HepG2 (cell line): ENCODE data around the gene TMEM129. TPM values are rescaled to one million over a fixed set of nuclear protein-coding genes. Genes with fewer than 3 reads are reported as not detected.
"Not testable (repeated sequence)": the region's sequence is repeated elsewhere in the genome, so short reads cannot be mapped to it uniquely, and the experiment has no call there.

Experiments used
- ATAC-seq: fragments of 200-7000 bp; cut with Tn5 transposase; 3 replicates; pipeline ENCODE4 v1.9.1; 2020; ENCODE audit warnings: mild to moderate bottlenecking, moderate library complexity
- BruUV-seq: library from RNA; stranded (reverse); fragments of 400-500 nt; replicated peaks from 2 replicates; lab custom pipeline; 2021; lab: Mats Ljungman, UMichigan
- CTCF ChIA-PET: fragments of 300-600 bp; formaldehyde crosslinking; extraction: SDS; loops from one replicate; lab custom pipeline; 2021; ENCODE audit warnings: low total read pairs, inconsistent platforms, low intra/inter-chr PET ratio; lab: Yijun Ruan, JAX
- POLR2A ChIA-PET: fragments of 350-600 bp; sonication (Branson Sonifier 250); formaldehyde crosslinking; loops from one replicate; lab custom pipeline; 2020; ENCODE audit warnings: antibody characterized with exemption, inconsistent platforms; lab: Yijun Ruan, JAX
- DNase-seq: peaks from one replicate; pipeline ENCODE4 v3.0.0-alpha.2; 2015; ENCODE audit warnings: low spot score
- FAIRE-seq: peaks from 3 replicates; lab custom pipeline; 2011; peaks lifted over from hg19 to GRCh38; lab: Jason Lieb, UNC
- H2AFZ ChIP-seq: one replicate; pipeline ENCODE4 v1.6.1; 2011; ENCODE audit warnings: low read length, inconsistent platforms
- H3K27ac ChIP-seq: fragments of 300-600 bp; 3 replicates; pipeline ENCODE4 v1.8.0; 2011; ENCODE audit warnings: mixed run types, mild to moderate bottlenecking, mixed read lengths, low read length, inconsistent platforms; ENCODE audit not compliant: insufficient read depth; ENCODE audit errors: extremely low read length
- H3K27me3 ChIP-seq, 2 experiments: fragments of 200-600 bp in 1 of 2; 2 replicates in 1 of 2; 3 replicates in 1 of 2; pipeline versions ENCODE4 v1.6.0 to v1.8.0; 2011; ENCODE audit warnings: low read length in 2 of 2, mild to moderate bottlenecking in 2 of 2, moderate library complexity in 2 of 2, inconsistent platforms in 1 of 2; ENCODE audit not compliant: insufficient read depth in 2 of 2, control insufficient read depth in 1 of 2
- H3K36me3 ChIP-seq, 2 experiments: fragments of 200-600 bp in 1 of 2; replicated peaks in 1 of 2; 2 replicates in 1 of 2; 3 replicates in 1 of 2; pipeline versions ENCODE4 v1.5.1 to v1.8.0; 2011; ENCODE audit warnings: low read length in 2 of 2, inconsistent platforms in 1 of 2; ENCODE audit not compliant: insufficient read depth in 2 of 2, control insufficient read depth in 1 of 2
- H3K4me1 ChIP-seq: 2 replicates; pipeline ENCODE4 v1.5.1; 2012; ENCODE audit warnings: low read length, inconsistent platforms; ENCODE audit not compliant: insufficient read depth
- H3K4me2 ChIP-seq: 2 replicates; pipeline ENCODE4 v1.6.0; 2011; ENCODE audit warnings: low read depth, low read length, inconsistent platforms
- H3K4me3 ChIP-seq, 3 experiments: fragments of 200-600 bp in 1 of 3; sonication (generic), shearing (Covaris generic) in 1 of 3; replicated peaks in 1 of 3; 2 replicates each; pipeline ENCODE4 v1.5.1; 2011 to 2016; ENCODE audit warnings: low read length in 3 of 3, inconsistent platforms in 2 of 3, low read depth in 2 of 3, mild to moderate bottlenecking in 2 of 3, control low read depth in 1 of 3, mixed read lengths in 1 of 3; ENCODE audit not compliant: insufficient read depth in 1 of 3
- H3K79me2 ChIP-seq: one replicate; pipeline ENCODE4 v1.6.1; 2011; ENCODE audit warnings: low read length, inconsistent platforms; ENCODE audit not compliant: insufficient read depth
- H3K9ac ChIP-seq: 2 replicates; pipeline ENCODE4 v1.6.0; 2011; ENCODE audit warnings: mild to moderate bottlenecking, low read depth, low read length, inconsistent platforms; ENCODE audit not compliant: insufficient read depth
- H3K9me3 ChIP-seq: 2 replicates; pipeline ENCODE4 v1.5.1; 2012; ENCODE audit warnings: mild to moderate bottlenecking, low read length
- H4K20me1 ChIP-seq: 2 replicates; pipeline ENCODE4 v1.6.0; 2011; ENCODE audit warnings: inconsistent platforms, mild to moderate bottlenecking, low read length, moderate library complexity; ENCODE audit not compliant: insufficient read depth
- AGO2 ChIP-seq: fragments of 200-400 bp; formaldehyde crosslinking; optimal IDR thresholded peaks from 2 replicates; pipeline ENCODE3; 2017; ENCODE audit warnings: mild to moderate bottlenecking, low read depth, low read length, moderate library complexity
- CREB1 ChIP-seq, 2 experiments: fragments of 450-650 bp in 1 of 2; IDR thresholded peaks; 2 replicates each; pipeline ENCODE4 v1.6.1; 2016 to 2017; ENCODE audit warnings: control low read depth in 1 of 2, mild to moderate bottlenecking in 1 of 2, missing compliant biosample characterization in 1 of 2, missing genetic modification characterization in 1 of 2
- GLI4 ChIP-seq: sonication (generic); formaldehyde crosslinking; IDR thresholded peaks from 2 replicates; pipeline ENCODE4 v1.5.1; 2020; ENCODE audit warnings: missing genetic modification reagents, mild to moderate bottlenecking, moderate library complexity, borderline replicate concordance
- GTF3A ChIP-seq: sonication (generic); formaldehyde crosslinking; conservative IDR thresholded peaks from 2 replicates; pipeline ENCODE4 v1.4.0; 2020; ENCODE audit warnings: mild to moderate bottlenecking, missing genetic modification reagents
- ZBTB3 ChIP-seq: sonication (generic); formaldehyde crosslinking; IDR thresholded peaks from 2 replicates; pipeline ENCODE4 v1.4.0; 2020; ENCODE audit warnings: low read depth, mild to moderate bottlenecking, moderate library complexity, missing genetic modification reagents, borderline replicate concordance
- ZNF3 ChIP-seq: IDR thresholded peaks from 2 replicates; pipeline ENCODE4 v1.7.0; 2017; ENCODE audit warnings: inconsistent platforms
- ZNF350 ChIP-seq: sonication (generic); formaldehyde crosslinking; IDR thresholded peaks from 2 replicates; pipeline ENCODE4 v1.4.0; 2020; ENCODE audit warnings: mild to moderate bottlenecking, low read depth, missing genetic modification reagents, borderline replicate concordance
- WGBS: methylation state at CpG from one replicate; pipeline ENCODE4 v1.1.6; 2017; ENCODE audit warnings: low lambda C conversion rate; 5-methylcytosine and 5-hydroxymethylcytosine counted together
- in situ Hi-C: cut with HindIII; loops from 2 replicates; pipeline ENCODE4 v1.10.0; 2017; ENCODE audit warnings: low pct_unique_long_range_greater_than_20kb; ENCODE audit not compliant: extremely low pct_ligation_motif_present
- intact Hi-C: fragments of 100-400 bp; cut with micrococcal nuclease; formaldehyde crosslinking; loops from one replicate; pipeline ENCODE4 v1.10.0; 2022; ENCODE audit not compliant: unreplicated experiment
- polyA plus RNA-seq, 8 experiments: library from polyadenylated mRNA; depleted of rRNA in 3 of 8; stranded (reverse) in 7 of 8; unstranded in 1 of 8; fragments of >200 nt; fragmentation: Illumina TruSeq in 4 of 8; extraction: Trizol in 4 of 8; gene quantifications; 2 replicates each; pipeline versions ENCODE4 v1.2.1 to v1.2.3, GENCODE V29; 2011 to 2016; ENCODE audit warnings: low read depth in 4 of 8, missing spikeins in 1 of 8, mixed read lengths in 1 of 8; ENCODE audit not compliant: insufficient read depth in 1 of 8
- total RNA-seq, 5 experiments: library from RNA; depleted of rRNA; stranded (reverse); fragments of >200 nt; fragmentation: Illumina TruSeq; extraction: Trizol; gene quantifications; 2 replicates each; pipeline ENCODE4 v1.2.3, GENCODE V29; 2016; ENCODE audit warnings: low read depth in 1 of 5
- TF ChIP-seq, protein P1 (sequence below): sonication (generic); formaldehyde crosslinking; IDR thresholded peaks from 2 replicates; pipeline ENCODE4 v1.4.0; 2020; ENCODE audit warnings: missing genetic modification reagents

Gene TMEM129
- total and polyA plus RNA-seq, 2 of the 13 experiments (the other 11 are each of a cell fraction or from before 2014, with no cell fraction given) = 19.0 to 25.8 TPM

DNA sequence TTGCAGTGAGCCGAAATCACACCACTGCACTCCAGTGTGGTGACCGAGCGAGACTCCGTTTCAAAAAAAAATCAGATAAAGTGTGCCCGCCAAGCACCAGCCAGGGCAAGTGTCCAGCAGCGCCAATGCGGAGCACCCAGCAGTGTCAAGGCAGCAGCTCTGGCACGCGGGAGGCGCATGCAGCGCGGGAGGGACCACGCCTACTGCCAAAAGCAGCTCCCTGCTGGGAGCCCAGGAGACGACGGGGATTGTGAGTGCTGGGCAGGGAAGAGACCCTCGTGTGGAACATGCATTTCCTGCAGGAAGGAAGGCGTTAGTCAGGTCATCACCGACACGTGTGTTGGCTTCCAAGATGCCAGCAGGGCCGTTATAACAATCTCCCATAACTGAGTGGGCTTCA is 47.5 kb downstream of the TMEM129 start (continued):
- TF ChIP-seq GLI4 (CRISPR knock-in tag) = no peak
- TF ChIP-seq, protein P1, sequence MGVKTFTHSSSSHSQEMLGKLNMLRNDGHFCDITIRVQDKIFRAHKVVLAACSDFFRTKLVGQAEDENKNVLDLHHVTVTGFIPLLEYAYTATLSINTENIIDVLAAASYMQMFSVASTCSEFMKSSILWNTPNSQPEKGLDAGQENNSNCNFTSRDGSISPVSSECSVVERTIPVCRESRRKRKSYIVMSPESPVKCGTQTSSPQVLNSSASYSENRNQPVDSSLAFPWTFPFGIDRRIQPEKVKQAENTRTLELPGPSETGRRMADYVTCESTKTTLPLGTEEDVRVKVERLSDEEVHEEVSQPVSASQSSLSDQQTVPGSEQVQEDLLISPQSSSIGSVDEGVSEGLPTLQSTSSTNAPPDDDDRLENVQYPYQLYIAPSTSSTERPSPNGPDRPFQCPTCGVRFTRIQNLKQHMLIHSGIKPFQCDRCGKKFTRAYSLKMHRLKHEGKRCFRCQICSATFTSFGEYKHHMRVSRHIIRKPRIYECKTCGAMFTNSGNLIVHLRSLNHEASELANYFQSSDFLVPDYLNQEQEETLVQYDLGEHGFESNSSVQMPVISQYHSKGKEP (CRISPR knock-in tag) = no peak
- TF ChIP-seq AGO2 = no peak
- TF ChIP-seq ZNF350 = no peak
- no peak for TF ChIP-seq ZNF3 (CRISPR knock-in tag)
- TF ChIP-seq CREB1 (IDR thresholded peaks at IDR 0.05) = no peak
- no peak for TF ChIP-seq CREB1 (CRISPR knock-in tag; IDR thresholded peaks at IDR 0.05)
- no peak for TF ChIP-seq GTF3A (CRISPR knock-in tag)
- no peak for TF ChIP-seq ZBTB3 (CRISPR knock-in tag)
- TF ChIP-seq, all 625 proteins: peak for 0

DNA sequence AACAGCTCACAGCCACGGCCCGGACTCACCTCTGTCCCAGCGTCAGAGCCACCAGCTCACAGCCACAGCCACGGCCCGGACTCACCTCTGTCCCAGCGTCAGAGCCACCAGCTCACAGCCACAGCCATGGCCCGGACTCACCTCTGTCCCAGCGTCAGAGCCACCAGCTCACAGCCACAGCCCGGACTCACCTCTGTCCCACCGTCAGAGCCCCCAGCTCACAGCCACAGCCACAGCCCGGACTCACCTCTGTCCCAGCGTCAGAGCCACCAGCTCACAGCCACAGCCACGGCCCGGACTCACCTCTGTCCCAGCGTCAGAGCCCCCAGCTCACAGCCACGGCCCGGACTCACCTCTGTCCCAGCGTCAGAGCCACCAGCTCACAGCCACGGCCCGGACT is 50.1 kb downstream of the TMEM129 start:
- H3K9me3 ChIP-seq, intact Hi-C loops, H3K4me2 ChIP-seq, BruUV-seq, H3K9ac ChIP-seq, DNase-seq, H2AFZ ChIP-seq, POLR2A ChIA-PET, CTCF ChIA-PET, FAIRE-seq, H3K4me1 ChIP-seq, in situ Hi-C loops, H4K20me1 ChIP-seq, ATAC-seq, H3K36me3 ChIP-seq, H3K4me3 ChIP-seq, H3K27ac ChIP-seq, H3K79me2 ChIP-seq: not testable (repeated sequence)
- peaks cover 1 to 11% of the 10 kb centered on the region in 2 experiments; a peak in 2 of 5 replicates for H3K27me3 ChIP-seq
- 65% methylated on average over 17 of the region's 20 CpGs for WGBS
